HuH-7.5 (cell line): ENCODE results near the gene CLPX.
"Not testable (repeated sequence)": the region's sequence is repeated elsewhere in the genome, so short reads cannot be mapped to it uniquely, and the experiment has no call there.

ENCODE experiments used
- DNase-seq: peaks from one replicate; pipeline ENCODE4 v3.0.0; 2011; ENCODE audit warnings: low spot score

Gene CLPX

GRCh38 chr15:65206750-65207149 lies 21.6 kb upstream of the CLPX start:
- DNase-seq: no peak

GRCh38 chr15:65204931-65205660 lies 20.0 kb upstream of the CLPX start:
- no peak for DNase-seq

- no peak for DNase-seq
Observed at GRCh38 chr15:65204236-65204930, 19.2 kb upstream of the CLPX start.

GRCh38 chr15:65201918-65202317 lies 16.8 kb upstream of the CLPX start:
- no peak for DNase-seq

GRCh38 chr15:65198571-65198970 lies 13.4 kb upstream of the CLPX start:
- no peak for DNase-seq

GRCh38 chr15:65197337-65197645 lies 12.1 kb upstream of the CLPX start:
- no peak for DNase-seq

- DNase-seq: no peak
Observed at GRCh38 chr15:65196637-65197336, 11.6 kb upstream of the CLPX start.

GRCh38 chr15:65195548-65195923 lies 10.4 kb upstream of the CLPX start:
- DNase-seq: no peak

- no peak for DNase-seq
Observed at GRCh38 chr15:65194826-65195547, 9.8 kb upstream of the CLPX start.

GRCh38 chr15:65192016-65192415 lies 6.9 kb upstream of the CLPX start:
- DNase-seq: no peak

- DNase-seq: peak; percentile 45
Observed at GRCh38 chr15:65189102-65189740, 4.1 kb upstream of the CLPX start.

- not testable (repeated sequence) for DNase-seq
Observed at GRCh38 chr15:65188472-65188871, 3.3 kb upstream of the CLPX start.

GRCh38 chr15:65184305-65184867 lies 756 bp downstream of the CLPX start:
- peak; percentile 53 for DNase-seq

GRCh38 chr15:65183865-65184159 lies 1.3 kb downstream of the CLPX start:
- no peak for DNase-seq

GRCh38 chr15:65182538-65182937 lies 2.6 kb downstream of the CLPX start:
- no peak for DNase-seq

GRCh38 chr15:65181582-65182353 lies 3.4 kb downstream of the CLPX start:
- not testable (repeated sequence) for DNase-seq

GRCh38 chr15:65180167-65180566 lies 5.0 kb downstream of the CLPX start:
- DNase-seq: no peak

GRCh38 chr15:65177901-65178300 lies 7.2 kb downstream of the CLPX start:
- DNase-seq: no peak

- DNase-seq: no peak
Observed at GRCh38 chr15:65176056-65176455, 9.1 kb downstream of the CLPX start.

GRCh38 chr15:65175511-65175910 lies 9.6 kb downstream of the CLPX start:
- DNase-seq: no peak

- no peak for DNase-seq
Observed at GRCh38 chr15:65174509-65174908, 10.6 kb downstream of the CLPX start.
